Stimulated activated CD8-positive, alpha-beta memory T cell treated with anti-CD3 and anti-CD28 coated beads, Interleukin-15, amount 100 ng/mL, for 1 hour (primary cell): ENCODE results near the gene ZMIZ1.

ENCODE experiments used
- DNase-seq: peaks from one replicate; pipeline ENCODE4 v3.0.0-alpha.2; 2020; ENCODE audit warnings: low read depth

ZMIZ1 gene

GRCh38 chr10:79100771-79101170 is 32.0 kb downstream of the ZMIZ1 start:
- DNase-seq: no peak

GRCh38 chr10:79101560-79102497 is 33.1 kb downstream of the ZMIZ1 start:
- DNase-seq: no peak

GRCh38 chr10:79102498-79102874 is 33.7 kb downstream of the ZMIZ1 start:
- no peak for DNase-seq

GRCh38 chr10:79103129-79103528 is 34.4 kb downstream of the ZMIZ1 start:
- no peak for DNase-seq

- no peak for DNase-seq
These were observed 34.8 kb downstream of the ZMIZ1 start for GRCh38 chr10:79103585-79103984.

- no peak for DNase-seq
These were observed 36.5 kb downstream of the ZMIZ1 start for GRCh38 chr10:79105150-79105739.

GRCh38 chr10:79105818-79106217 is 37.1 kb downstream of the ZMIZ1 start:
- DNase-seq: no peak

GRCh38 chr10:79106256-79107050 is 37.7 kb downstream of the ZMIZ1 start:
- DNase-seq: no peak

GRCh38 chr10:79107736-79108264 is 39.0 kb downstream of the ZMIZ1 start:
- no peak for DNase-seq

- no peak for DNase-seq
These were observed 40.0 kb downstream of the ZMIZ1 start for GRCh38 chr10:79108728-79109127.

GRCh38 chr10:79111427-79111826 is 42.7 kb downstream of the ZMIZ1 start:
- no peak for DNase-seq

- DNase-seq: no peak
These were observed 43.3 kb downstream of the ZMIZ1 start for GRCh38 chr10:79111846-79112614.

GRCh38 chr10:79112881-79113431 is 44.2 kb downstream of the ZMIZ1 start:
- DNase-seq: no peak

- DNase-seq: no peak
These were observed 45.1 kb downstream of the ZMIZ1 start for GRCh38 chr10:79113827-79114226.

- no peak for DNase-seq
These were observed 46.5 kb downstream of the ZMIZ1 start for GRCh38 chr10:79115302-79115701.

- DNase-seq: no peak
These were observed 47.6 kb downstream of the ZMIZ1 start for GRCh38 chr10:79116368-79116767.

- DNase-seq: no peak
These were observed 48.3 kb downstream of the ZMIZ1 start for GRCh38 chr10:79116801-79117723.

GRCh38 chr10:79118286-79119202 is 49.8 kb downstream of the ZMIZ1 start:
- DNase-seq: no peak

- DNase-seq: no peak
These were observed 50.5 kb downstream of the ZMIZ1 start for GRCh38 chr10:79119306-79119705.
